HL-60/S4 treated with retinoic acid at 250 ng/mL for 4 days and 3 days (cell line): ENCODE data around the gene OSMR.

Source experiments
- in situ Hi-C: fragments of 300-500 bp; cut with MboI; formaldehyde crosslinking; loops from 2 replicates; pipeline ENCODE4 v1.7.0; 2022; ENCODE audit warnings: low sequenced_read_pairs

OSMR gene

DNA sequence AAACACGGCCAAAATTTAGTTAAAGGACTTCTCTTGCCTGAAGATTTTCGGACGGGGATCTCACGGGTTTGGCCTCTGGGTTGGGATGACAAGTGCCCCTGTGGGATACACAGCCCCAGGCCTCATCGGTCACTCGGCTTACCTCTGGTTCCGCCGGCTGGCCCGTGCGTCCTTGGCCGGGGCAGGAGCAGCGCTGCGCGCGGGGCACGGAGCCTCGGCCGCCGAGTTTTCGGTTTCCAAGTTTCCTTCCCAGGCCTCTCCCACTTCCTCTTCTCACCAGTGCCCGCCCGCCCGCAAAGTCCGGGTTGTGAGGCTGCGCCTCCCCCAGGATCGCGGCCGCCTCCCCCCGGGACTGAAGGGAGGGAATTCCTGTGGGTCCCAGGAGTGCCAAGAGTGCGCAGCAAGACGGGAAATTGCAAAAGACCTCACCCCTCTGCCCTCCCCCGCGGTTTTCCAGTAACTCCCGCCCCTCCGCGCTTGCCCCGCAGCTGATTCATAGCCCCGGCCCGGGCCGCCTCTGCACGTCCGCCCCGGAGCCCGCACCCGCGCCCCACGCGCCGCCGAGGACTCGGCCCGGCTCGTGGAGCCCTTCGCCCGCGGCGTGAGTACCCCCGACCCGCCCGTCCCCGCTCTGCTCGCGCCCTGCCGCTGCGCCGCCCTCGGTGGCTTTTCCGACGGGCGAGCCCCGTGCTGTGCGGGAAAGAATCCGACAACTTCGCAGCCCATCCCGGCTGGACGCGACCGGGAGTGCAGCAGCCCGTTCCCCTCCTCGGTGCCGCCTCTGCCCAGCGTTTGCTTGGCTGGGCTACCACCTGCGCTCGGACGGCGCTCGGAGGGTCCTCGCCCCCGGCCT, at the start of gene OSMR:
Gene OSMR, plus strand, starts transcription at position 487 of the 853 bp plus-strand sequence. CDS start 23,033 bp downstream, outside the sequence.
- in situ Hi-C loops = no loop called here

DNA sequence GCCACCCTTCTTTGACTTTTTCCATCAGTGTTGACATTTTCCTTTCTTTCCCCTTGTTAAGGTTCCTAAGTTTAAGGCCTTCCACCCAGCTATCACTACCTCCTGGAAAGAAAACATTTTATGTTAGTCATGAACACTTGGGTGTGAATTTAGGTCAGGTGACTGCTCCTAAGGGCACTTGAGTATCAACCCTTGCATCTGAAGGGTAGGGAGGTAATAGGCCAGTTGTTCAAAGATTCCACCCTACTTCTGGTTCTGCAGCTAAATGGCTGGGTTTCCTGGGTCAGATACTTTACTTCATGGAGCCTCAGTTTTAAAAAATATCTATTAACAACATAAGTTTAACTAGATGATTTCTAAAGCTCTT, 49.1 kb upstream of the OSMR start:
- in situ Hi-C loops = no loop called here

DNA sequence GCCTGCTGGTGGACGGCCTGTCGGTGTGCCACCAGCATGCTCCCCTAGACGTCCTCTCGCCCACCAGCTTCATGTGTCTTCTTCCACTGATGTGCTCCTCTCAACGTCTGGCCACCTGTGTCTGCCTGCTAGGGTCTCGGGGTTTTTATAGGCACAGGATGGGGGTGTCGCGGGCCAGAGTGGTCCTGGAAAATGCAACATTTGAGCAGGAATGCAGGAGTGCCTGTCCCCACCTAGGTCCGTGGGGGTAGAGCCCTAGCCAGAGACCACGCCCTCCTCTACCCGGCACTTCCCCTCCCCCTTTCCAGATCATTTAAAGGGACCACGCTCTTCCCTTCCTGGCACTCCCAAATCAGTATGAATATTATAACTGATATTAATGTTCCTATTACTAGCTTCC, 48.0 kb upstream of the OSMR start:
- in situ Hi-C loops = no loop called here

DNA sequence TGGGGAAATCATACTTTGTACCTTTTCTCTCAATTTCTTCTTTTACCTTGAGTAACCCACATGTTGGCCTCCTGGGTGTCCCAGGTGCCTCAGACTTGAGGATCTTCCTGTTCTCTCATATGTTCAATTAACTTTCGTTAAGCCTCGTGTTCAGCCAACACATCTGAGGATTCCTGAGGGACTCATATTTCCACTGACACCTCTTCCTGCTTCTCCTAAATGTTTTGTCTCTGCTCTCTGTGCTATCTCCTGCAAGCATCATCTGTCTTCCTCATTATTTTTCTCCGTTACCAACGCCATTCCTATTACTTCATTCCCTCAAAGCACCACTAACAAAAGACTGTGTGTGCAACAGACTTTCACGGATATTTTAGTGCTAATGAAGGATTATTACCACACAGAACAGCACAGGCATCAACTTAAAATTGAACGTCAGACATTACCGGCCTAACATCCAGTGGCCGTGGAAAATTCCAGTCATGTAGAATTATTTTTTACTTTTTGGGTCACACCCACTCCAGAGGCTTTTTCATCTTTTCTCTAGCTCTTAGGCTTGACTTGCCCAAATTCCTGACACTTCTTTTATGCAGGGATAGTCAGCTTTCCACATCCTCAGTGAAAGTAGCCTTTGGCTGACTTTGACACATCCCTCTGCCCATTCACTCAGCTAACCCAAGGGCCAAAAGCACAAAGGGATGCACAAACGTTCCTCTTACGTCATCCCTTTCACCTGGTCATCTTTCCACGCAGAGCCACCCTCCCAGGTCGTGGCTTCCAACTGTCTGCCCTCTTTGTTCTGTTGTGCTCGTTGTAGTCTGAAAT, 46.0 kb upstream of the OSMR start:
- in situ Hi-C loops = loop anchor here (25.0 kb wide), 2 partner anchors 362 to 537 kb away; partner anchors contain the start of gene EGFLAM

DNA sequence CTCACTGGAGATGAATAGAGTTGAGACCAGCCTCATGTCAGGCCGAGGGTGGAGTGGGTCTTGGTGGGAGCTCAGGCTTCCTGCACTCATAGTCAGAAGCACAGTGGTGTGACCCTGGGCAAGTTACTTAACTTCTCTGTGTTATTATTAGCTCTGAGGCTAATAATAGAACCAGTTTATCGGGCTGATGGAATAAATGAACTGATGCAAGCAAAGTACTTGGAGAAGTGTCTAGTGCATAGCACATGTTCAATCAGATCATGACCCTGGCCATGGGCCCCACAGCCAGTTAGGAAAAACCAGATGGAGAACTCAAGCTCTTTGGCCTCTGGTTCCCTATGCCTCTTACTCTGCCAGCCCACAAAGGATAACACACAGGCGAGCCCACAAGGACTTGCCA, 45.3 kb upstream of the OSMR start:
- in situ Hi-C loops = loop anchor here (25.0 kb wide), 2 partner anchors 363 to 538 kb away; partner anchors contain the start of gene EGFLAM

DNA sequence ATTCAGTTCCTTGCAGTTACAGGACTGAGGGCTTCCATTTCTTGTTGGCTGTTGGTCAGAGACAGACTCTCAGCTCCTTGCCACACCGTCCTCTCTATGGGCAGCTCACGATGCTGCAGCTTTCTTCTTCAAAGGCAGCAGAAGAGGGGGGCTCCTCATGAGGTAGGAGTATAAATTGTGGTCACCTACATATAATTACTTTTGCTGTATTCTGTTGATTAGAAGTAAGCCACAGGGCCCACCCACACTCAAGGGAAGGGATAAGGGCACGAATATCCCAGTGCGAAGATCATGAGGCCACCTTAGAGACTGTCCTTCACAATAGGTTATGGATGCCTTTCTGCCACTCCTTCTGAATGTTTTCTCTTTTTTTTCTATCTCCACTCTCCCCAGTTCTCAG, 43.7 kb upstream of the OSMR start:
- in situ Hi-C loops = loop anchor here (25.0 kb wide), 2 partner anchors 365 to 540 kb away; partner anchors contain the start of gene EGFLAM

DNA sequence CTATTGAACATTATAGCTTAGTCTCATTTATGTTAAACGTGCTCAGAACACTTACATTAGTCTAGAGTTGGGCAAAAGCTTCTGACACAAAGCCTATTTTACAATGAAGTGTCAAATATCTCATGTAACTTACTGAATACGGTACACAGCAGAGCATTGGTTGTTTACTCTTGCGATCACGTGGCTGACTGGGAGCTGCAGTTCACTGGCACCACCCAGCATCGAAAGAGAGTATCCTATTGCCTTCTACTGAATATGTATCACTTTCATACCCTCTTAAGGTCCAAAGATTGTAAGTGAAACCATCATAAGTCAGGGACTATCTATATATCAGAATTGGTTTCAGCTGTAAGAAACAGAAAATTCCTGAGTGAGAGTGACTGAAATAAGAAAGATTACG, 42.6 kb upstream of the OSMR start:
- in situ Hi-C loops = loop anchor here (25.0 kb wide), 2 partner anchors 366 to 541 kb away; partner anchors contain the start of gene EGFLAM

DNA sequence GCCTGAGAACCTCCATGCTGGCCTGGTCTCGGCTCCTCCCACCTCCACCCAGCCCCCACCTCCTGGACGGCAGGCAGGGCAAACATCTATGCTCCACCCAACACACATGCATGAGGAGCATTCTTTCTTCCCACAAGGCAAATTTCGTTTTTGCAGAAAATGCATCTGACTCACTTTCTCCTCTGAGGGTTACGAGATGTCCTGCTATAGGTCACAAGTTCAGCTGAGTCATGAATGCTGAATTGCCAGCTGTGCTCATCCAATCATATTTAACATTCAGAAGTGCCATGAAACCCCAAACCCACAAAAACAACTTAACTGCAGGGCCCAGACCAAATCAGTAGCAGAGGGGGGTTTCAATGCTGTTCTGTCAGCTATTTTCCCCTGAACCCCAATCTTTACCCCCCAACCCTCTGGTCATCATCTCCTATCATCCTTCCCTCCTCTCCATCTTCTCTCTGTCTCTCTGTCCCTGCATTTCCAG, 39.0 kb upstream of the OSMR start:
- in situ Hi-C loops = loop anchor here (25.0 kb wide), 2 partner anchors 370 to 545 kb away; partner anchors contain the start of gene EGFLAM

DNA sequence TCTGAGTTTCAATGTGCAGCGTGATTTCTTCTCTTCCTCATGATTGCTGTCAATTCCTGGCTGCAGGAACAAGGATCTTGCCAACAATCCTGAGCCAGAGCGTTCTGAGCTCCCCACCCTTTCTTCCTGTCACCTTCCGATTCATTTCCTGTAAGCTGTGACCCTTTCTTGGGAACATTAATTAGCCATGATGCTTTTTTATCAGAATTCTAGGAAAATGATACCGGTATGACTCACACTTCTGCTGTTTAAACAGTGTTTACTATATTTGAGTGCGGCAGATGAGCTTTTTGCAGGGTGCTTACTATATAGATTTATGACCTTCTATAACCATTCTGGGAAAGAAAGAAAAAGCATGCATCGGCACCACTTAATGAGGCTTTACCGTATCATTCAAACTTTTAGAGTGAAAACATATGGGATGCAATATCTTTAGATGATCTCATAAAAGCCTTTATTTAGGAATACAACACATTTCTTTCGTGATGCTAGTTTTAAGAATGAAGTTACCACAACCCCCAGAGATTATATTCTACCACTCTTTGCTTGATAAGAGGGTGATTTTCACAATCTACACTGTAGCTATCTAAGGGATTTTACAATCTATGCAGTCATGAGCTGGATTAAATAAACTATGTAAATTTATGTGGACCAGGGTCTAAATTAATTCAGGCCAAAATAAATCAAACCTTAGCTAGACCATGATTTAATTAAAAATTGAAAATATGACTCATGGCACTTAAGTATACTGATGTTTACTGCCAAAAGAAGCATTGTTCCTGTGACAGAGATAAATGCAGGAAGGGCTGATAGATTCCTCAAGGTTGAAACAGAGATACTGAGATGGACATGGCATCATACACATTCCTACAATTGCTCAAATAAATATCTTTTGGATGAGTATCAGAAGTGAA, 38.0 kb upstream of the OSMR start:
- in situ Hi-C loops = loop anchor here (25.0 kb wide), 2 partner anchors 371 to 546 kb away; partner anchors contain the start of gene EGFLAM

DNA sequence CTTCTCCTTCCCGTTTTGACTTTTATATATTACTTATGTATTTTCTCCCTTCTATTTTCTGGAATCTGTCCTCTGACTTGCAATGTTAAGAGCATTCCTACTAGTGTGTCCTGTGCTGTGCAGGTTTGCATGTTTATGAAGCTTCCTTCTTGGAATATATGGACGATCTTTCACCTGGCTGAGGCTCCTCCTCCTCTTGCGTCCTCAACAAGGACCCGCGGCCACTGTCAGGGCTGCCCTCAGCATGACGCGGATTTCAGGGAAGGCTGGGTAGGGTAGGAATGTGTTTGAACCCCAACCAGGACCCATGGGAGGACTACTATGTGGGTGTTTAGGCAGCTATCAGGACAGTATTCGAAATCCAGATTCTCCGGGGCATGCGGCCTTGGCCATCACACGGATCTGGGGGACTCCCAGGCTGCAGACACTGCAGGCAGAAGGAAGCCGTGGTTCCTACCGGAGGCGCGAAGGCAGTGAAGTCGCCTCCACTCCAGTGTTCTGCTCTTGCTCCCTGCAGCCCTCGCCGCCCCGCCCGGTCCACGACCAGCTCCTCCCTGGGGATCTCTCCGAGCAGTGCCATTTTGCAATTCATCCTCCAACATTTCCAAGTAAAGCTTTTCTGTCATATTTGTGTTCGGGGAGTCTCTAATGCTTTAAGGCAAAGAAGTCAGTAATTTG, 37.0 kb upstream of the OSMR start:
- in situ Hi-C loops = loop anchor here (25.0 kb wide), 2 partner anchors 372 to 547 kb away; partner anchors contain the start of gene EGFLAM

DNA sequence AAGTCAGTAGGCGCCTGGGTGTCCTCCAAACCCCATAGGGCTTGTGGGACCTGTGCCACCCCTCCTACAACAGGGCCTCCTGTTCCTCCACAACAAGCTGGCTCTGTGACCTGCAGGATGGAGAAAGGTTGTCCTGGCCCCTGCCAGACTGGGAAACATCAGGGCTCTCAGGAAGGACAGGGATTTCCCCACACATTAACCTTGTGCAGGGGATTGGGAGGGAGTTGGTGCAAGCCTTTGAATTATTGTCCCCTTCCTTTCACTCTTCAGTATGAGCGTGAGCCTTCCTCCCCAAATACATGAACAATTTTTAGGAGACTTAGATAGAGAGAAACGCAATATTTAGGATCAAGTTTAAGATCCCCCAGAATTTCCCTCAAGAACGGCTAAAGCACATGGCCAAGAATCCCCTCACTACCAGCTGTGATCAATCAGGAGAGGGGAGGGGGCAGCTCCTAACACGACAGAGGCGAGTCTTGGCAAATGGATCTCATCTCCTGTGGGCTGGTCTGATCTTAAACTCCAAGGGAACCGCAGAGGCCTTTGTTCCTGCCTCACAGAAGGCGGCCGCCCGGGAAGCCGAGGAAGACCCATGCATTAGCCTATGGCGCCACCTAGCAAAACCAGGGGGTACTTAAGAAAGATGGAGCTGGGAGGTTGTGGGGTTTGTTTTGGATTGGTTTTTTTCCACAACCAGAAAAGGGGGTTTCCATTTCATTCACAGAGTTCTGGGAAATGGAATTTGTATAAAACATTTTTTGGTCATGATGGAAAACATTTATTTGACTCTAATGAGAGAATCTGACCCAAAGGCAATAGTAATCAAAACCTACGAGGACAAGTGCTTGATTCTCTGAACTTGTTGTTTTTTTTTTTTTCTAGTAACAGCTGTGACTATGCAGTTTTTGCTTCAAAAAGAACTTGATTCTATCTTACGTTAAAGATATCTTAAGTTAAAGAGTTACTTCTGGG, 36.1 kb upstream of the OSMR start:
- in situ Hi-C loops = loop anchor here (25.0 kb wide), 2 partner anchors 372 to 547 kb away; partner anchors contain the start of gene EGFLAM

DNA sequence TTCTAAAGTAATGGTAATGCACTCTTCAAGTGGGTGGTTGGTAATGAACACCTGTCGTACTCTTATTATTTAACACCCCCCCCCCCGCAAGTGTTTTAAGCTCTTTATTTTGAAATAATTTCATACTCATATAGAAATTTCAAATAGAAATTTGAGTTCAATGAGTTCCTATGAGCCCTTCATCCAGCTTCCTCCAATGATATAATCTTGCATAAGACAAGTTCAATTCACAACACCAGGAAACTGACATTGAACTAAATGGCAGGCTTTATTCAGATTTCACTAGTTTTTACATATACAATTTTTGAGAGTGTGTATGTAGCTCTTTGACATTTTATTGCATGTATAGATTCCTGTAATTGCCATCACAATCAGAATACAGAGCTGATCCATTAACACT, 30.9 kb upstream of the OSMR start:
- in situ Hi-C loops = loop anchor here (25.0 kb wide), 2 partner anchors 378 to 553 kb away; partner anchors contain the start of gene EGFLAM

DNA sequence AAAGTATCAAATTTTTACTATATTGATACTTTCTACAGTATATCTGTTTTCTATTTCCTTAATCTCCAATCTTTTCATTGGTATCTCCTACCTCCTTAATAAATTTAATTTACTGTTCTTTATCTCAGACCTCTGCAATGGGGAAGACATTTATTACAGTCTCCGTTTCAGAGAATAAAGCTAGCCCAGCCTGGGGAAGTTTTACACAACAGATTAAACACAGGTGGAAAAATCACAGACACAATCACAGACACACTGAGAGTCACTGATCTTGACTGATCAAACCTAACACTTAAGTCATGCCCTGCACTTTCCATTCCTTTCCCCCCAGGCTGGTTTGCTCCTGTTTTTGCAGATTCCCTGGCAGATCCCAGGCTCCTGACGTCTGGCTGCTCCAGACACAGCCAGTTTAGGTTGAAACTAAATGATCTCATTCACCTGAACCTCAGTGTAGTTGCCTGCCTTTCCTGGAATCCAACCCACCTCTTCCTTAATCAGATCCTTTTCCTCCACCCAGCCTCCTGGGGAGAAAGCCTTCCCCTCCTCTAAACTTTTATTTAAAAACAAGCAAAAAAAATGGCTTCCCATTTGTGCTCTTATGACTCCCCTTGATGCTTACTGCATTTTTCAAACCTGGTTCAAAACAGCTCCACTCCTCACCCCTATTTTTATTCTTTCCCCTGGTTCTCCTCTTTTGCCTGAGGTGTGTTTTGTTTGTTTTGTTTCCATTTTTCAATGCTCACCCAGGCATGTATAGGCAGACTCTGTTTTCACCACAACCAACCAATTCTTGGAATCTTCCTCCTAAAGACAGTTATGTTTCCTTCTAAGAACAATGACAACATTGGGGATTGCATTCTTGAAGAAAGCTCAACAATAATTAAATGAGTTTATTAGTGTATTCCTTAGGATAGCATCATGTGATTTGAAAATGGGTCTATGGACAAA, 29.5 kb upstream of the OSMR start:
- in situ Hi-C loops = loop anchor here (25.0 kb wide), 2 partner anchors 379 to 554 kb away; partner anchors contain the start of gene EGFLAM

DNA sequence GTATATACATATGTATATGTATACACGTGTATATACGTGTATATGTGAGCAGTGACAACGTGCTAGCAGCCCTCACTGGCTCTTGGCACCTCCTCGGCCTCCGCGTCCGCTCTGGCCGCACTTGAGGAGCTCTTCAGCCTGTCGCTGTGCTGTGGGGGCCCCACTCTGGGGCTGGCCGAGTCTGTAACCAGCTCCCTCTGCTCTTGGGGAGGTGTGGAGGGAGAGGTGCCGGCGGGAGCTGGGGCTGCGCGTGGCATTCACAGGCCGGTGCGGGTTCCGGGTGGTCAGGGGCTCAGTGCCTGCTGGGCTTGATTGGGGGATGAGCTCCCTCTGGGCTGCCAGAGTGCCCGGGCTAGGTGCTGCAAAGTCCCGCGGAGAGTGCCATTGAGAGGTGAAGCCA, 24.1 kb upstream of the OSMR start:
- in situ Hi-C loops = loop anchor here (25.0 kb wide), 2 partner anchors 384 to 559 kb away; partner anchors contain the start of gene EGFLAM

DNA sequence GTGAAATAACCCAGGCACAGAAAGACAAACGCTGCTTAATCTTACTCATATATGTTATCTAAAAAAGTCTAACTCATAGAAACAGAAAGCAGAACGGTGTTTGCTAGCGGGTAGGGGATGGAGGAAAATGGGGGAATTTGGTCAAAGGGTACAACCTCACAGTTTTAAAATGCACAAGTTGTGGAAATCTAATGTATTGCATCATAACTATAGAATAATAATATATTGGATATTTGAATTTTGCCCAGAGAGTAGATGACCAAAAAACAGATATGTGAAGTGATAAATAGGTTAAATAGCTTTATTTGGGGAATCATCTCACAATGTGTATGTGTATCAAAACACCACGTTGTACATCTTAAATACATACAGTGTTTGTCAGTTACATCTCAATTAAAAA, 22.3 kb upstream of the OSMR start:
- in situ Hi-C loops = loop anchor here (25.0 kb wide), 2 partner anchors 386 to 561 kb away; partner anchors contain the start of gene EGFLAM

DNA sequence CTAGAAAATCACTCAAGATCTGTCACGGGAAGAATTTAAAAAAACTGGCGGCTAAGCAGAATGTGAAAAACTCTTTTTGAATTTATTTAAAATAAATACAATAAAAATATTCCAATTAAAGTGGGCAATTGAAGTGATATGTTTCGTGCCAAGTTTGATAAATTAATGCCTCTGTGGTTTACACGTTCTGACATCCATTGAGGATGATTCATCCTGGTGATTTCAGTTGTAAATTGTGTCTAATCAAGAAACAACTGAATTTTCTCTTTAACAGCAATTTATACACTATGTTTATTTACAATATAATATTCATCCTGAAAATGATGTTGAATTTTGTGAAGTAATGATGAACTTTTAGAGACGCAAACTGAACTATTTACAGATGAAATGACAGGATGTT, 21.0 kb upstream of the OSMR start:
- in situ Hi-C loops = loop anchor here (25.0 kb wide), 2 partner anchors 388 to 563 kb away; partner anchors contain the start of gene EGFLAM

DNA sequence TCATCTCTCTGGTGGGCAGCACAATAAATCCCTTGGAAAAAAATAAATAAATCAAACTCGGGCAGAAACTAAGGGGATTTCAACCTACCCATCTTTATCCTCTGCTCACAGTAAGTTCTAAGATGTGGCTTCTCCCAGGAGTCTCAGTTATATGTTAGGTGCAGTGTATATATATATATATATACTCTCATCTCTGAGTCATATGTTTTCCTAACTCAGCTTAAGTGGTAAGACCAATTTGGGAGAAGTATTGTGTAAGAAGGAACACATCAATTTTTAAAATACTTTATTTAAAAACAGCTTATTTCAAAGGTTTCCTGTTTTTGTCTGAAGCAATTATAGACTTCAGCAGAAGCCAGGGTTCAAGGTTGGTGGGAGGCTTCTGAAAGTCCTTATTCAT, 20.3 kb upstream of the OSMR start:
- in situ Hi-C loops = no loop called here
